ENCODE results near the gene CORO2A. TPM values are rescaled to one million over a fixed set of nuclear protein-coding genes. Genes with fewer than 3 reads are reported as not detected.

Gene CORO2A
- total and polyA plus RNA-seq, 2 of the 13 experiments (the other 11 are each of a cell fraction or from before 2014, with no cell fraction given), result 14.4 to 15.3 TPM

DNA sequence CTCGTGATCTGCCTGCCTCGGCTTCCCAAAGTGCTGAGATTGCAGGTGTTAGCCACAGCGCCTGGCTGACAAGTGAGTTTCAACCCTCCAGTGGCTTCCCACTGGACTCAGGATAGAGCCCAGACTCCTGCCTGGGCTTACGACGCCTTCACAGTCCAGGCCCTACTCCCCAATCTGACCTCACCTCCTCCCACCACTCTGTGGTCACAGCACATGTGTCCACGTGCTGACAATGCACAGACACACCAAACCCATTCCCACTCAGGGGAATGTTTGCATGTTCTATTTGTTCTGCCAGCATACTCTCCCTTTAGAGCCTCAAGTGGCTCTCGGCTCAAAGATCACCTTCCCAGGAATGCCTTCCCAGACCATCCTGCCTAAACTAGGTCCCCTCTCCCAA, 42.3 kb downstream of the CORO2A start (continued):
- TF ChIP-seq, protein P1, sequence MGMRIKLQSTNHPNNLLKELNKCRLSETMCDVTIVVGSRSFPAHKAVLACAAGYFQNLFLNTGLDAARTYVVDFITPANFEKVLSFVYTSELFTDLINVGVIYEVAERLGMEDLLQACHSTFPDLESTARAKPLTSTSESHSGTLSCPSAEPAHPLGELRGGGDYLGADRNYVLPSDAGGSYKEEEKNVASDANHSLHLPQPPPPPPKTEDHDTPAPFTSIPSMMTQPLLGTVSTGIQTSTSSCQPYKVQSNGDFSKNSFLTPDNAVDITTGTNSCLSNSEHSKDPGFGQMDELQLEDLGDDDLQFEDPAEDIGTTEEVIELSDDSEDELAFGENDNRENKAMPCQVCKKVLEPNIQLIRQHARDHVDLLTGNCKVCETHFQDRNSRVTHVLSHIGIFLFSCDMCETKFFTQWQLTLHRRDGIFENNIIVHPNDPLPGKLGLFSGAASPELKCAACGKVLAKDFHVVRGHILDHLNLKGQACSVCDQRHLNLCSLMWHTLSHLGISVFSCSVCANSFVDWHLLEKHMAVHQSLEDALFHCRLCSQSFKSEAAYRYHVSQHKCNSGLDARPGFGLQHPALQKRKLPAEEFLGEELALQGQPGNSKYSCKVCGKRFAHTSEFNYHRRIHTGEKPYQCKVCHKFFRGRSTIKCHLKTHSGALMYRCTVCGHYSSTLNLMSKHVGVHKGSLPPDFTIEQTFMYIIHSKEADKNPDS (CRISPR knock-in tag; IDR thresholded peaks at IDR 0.05), result no peak
- TF ChIP-seq, protein P2, sequence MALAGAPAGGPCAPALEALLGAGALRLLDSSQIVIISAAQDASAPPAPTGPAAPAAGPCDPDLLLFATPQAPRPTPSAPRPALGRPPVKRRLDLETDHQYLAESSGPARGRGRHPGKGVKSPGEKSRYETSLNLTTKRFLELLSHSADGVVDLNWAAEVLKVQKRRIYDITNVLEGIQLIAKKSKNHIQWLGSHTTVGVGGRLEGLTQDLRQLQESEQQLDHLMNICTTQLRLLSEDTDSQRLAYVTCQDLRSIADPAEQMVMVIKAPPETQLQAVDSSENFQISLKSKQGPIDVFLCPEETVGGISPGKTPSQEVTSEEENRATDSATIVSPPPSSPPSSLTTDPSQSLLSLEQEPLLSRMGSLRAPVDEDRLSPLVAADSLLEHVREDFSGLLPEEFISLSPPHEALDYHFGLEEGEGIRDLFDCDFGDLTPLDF (CRISPR knock-in tag; IDR thresholded peaks at IDR 0.05), result no peak
- TF ChIP-seq NPAS2 (CRISPR knock-in tag; IDR thresholded peaks at IDR 0.05; ENCODE audit: borderline replicate concordance), result no peak
- TF ChIP-seq, protein P3, sequence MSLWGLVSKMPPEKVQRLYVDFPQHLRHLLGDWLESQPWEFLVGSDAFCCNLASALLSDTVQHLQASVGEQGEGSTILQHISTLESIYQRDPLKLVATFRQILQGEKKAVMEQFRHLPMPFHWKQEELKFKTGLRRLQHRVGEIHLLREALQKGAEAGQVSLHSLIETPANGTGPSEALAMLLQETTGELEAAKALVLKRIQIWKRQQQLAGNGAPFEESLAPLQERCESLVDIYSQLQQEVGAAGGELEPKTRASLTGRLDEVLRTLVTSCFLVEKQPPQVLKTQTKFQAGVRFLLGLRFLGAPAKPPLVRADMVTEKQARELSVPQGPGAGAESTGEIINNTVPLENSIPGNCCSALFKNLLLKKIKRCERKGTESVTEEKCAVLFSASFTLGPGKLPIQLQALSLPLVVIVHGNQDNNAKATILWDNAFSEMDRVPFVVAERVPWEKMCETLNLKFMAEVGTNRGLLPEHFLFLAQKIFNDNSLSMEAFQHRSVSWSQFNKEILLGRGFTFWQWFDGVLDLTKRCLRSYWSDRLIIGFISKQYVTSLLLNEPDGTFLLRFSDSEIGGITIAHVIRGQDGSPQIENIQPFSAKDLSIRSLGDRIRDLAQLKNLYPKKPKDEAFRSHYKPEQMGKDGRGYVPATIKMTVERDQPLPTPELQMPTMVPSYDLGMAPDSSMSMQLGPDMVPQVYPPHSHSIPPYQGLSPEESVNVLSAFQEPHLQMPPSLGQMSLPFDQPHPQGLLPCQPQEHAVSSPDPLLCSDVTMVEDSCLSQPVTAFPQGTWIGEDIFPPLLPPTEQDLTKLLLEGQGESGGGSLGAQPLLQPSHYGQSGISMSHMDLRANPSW (CRISPR knock-in tag; IDR thresholded peaks at IDR 0.05; ENCODE audit: borderline replicate concordance), result no peak
- TF ChIP-seq MEF2D (CRISPR knock-in tag; IDR thresholded peaks at IDR 0.05), result no peak
- TF ChIP-seq, protein P4, sequence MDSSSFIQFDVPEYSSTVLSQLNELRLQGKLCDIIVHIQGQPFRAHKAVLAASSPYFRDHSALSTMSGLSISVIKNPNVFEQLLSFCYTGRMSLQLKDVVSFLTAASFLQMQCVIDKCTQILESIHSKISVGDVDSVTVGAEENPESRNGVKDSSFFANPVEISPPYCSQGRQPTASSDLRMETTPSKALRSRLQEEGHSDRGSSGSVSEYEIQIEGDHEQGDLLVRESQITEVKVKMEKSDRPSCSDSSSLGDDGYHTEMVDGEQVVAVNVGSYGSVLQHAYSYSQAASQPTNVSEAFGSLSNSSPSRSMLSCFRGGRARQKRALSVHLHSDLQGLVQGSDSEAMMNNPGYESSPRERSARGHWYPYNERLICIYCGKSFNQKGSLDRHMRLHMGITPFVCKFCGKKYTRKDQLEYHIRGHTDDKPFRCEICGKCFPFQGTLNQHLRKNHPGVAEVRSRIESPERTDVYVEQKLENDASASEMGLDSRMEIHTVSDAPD (CRISPR knock-in tag; IDR thresholded peaks at IDR 0.05), result no peak
- no peak for TF ChIP-seq TARDBP (CRISPR knock-in tag; IDR thresholded peaks at IDR 0.05)
- TF ChIP-seq, protein P5, sequence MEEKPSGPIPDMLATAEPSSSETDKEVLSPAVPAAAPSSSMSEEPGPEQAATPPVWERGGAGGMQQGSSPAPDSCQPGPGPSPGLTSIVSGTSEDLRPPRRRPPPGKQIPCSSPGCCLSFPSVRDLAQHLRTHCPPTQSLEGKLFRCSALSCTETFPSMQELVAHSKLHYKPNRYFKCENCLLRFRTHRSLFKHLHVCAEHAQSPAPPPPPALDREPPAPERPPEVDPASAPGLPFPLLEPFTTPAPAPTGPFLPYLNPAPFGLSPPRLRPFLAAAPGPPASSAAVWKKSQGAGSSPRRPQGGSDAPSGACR (CRISPR knock-in tag; IDR thresholded peaks at IDR 0.05), result no peak
- TF ChIP-seq ZNF792 (CRISPR knock-in tag; IDR thresholded peaks at IDR 0.05), result no peak
- TF ChIP-seq, protein P6, sequence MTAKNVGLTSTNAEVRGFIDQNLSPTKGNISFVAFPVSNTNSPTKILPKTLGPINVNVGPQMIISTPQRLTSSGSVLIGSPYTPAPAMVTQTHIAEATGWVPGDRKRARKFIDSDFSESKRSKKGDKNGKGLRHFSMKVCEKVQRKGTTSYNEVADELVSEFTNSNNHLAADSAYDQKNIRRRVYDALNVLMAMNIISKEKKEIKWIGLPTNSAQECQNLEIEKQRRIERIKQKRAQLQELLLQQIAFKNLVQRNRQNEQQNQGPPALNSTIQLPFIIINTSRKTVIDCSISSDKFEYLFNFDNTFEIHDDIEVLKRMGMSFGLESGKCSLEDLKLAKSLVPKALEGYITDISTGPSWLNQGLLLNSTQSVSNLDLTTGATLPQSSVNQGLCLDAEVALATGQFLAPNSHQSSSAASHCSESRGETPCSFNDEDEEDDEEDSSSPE (CRISPR knock-in tag; IDR thresholded peaks at IDR 0.05), result peak; percentile 82
- TF ChIP-seq, protein P7, sequence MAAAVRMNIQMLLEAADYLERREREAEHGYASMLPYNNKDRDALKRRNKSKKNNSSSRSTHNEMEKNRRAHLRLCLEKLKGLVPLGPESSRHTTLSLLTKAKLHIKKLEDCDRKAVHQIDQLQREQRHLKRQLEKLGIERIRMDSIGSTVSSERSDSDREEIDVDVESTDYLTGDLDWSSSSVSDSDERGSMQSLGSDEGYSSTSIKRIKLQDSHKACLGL (CRISPR knock-in tag; IDR thresholded peaks at IDR 0.05), result no peak
- TF ChIP-seq ZNF768 (CRISPR knock-in tag; IDR thresholded peaks at IDR 0.05), result no peak
- no peak for TF ChIP-seq ZNF850 (CRISPR knock-in tag; conservative IDR thresholded peaks at IDR 0.05)
- TF ChIP-seq ZNF607 (CRISPR knock-in tag; IDR thresholded peaks at IDR 0.05; ENCODE audit: borderline replicate concordance), result no peak
- no peak for TF ChIP-seq ZFP36L2 (CRISPR knock-in tag; IDR thresholded peaks at IDR 0.05)
- TF ChIP-seq ZNF614 (CRISPR knock-in tag; IDR thresholded peaks at IDR 0.05; ENCODE audit: borderline replicate concordance), result no peak
- TF ChIP-seq GLI4 (CRISPR knock-in tag; IDR thresholded peaks at IDR 0.05; ENCODE audit: borderline replicate concordance), result no peak
- no peak for TF ChIP-seq MAF1 (CRISPR knock-in tag; IDR thresholded peaks at IDR 0.05; ENCODE audit: borderline replicate concordance)
- TF ChIP-seq ZNF367 (CRISPR knock-in tag; IDR thresholded peaks at IDR 0.05; ENCODE audit: borderline replicate concordance), result no peak
- no peak for TF ChIP-seq FOXK1 (CRISPR knock-in tag; IDR thresholded peaks at IDR 0.05; ENCODE audit: borderline replicate concordance, low read depth)
- TF ChIP-seq CBX5 (CRISPR knock-in tag; IDR thresholded peaks at IDR 0.05; ENCODE audit: borderline replicate concordance), result no peak

Data from HepG2 (cell line).